ENCODE data around the gene PES1.
"Not testable (repeated sequence)": the region's sequence is repeated elsewhere in the genome, so short reads cannot be mapped to it uniquely, and the experiment has no call there.

PES1 gene

GRCh38 chr22:30546616-30547015 is 45.1 kb downstream of the PES1 start, which contains the start of gene SEC14L6:
Gene SEC14L6, minus strand, starts transcription at chr22:30546741. Its CDS starts 59 bp downstream, at chr22:30546682.
- Mint-ChIP-seq H3K4me1 (no peaks in the 10 kb centered on the region), H3K27me3 (ENCODE audit: low read depth) (peaks cover 13% of the 10 kb centered on the region), H3K36me3 (ENCODE audit: low read depth) (no peaks in the 10 kb centered on the region), H3K27ac (no peak within 1 kb of the TSS), H3K4me3 (peak within 1 kb of the TSS in 1 of 3 experiments; percentile 31), H3K9me3 (no peaks in the 10 kb centered on the region)
- no peak for TF ChIP-seq CTCF (IDR thresholded peaks at IDR 0.05; ENCODE audit: unreplicated experiment in 3 of 3)

- H3K27me3 Mint-ChIP-seq (ENCODE audit: low read depth), result peaks cover 13% of the 10 kb centered on the region
- no peaks in the 10 kb centered on the region for H3K4me1 Mint-ChIP-seq
- H3K36me3 Mint-ChIP-seq (ENCODE audit: low read depth), result no peaks in the 10 kb centered on the region
- H3K27ac Mint-ChIP-seq, result peak overlapping the region in 2 of 3 experiments; percentile 66 to 78
- no peaks in the 10 kb centered on the region for H3K9me3 Mint-ChIP-seq
- peak overlapping the region; percentile 71 to 82 (median 77) for H3K4me3 Mint-ChIP-seq
- TF ChIP-seq CTCF (IDR thresholded peaks at IDR 0.05; ENCODE audit: unreplicated experiment in 3 of 3), result no peak
These were observed 48.9 kb downstream of the PES1 start for GRCh38 chr22:30542811-30543188.

- no peak for TF ChIP-seq CTCF (IDR thresholded peaks at IDR 0.05; ENCODE audit: unreplicated experiment in 3 of 3)
These were observed 49.5 kb downstream of the PES1 start for GRCh38 chr22:30541961-30542810.

GRCh38 chr22:30541511-30541910 is 50.2 kb downstream of the PES1 start:
- Mint-ChIP-seq H3K4me3 (peak overlapping the region; percentile 77 to 82 (median 81)), H3K27me3 (ENCODE audit: low read depth) (peaks cover 13% of the 10 kb centered on the region), H3K27ac (peak overlapping the region in 1 of 3 experiments; percentile 83)
- not testable (repeated sequence) for H3K9me3 Mint-ChIP-seq; H3K4me1 Mint-ChIP-seq; H3K36me3 Mint-ChIP-seq (ENCODE audit: low read depth)

More at GRCh38 chr22:30541961-30542810, 49.5 kb downstream of the PES1 start:
- H3K4me1 Mint-ChIP-seq, result no peaks in the 10 kb centered on the region
- H3K4me3 Mint-ChIP-seq, result peak overlapping the region; percentile 77 to 82 (median 82)
- peak overlapping the region in 2 of 3 experiments; percentile 78 to 83 for H3K27ac Mint-ChIP-seq
- no peaks in the 10 kb centered on the region for H3K9me3 Mint-ChIP-seq
- H3K27me3 Mint-ChIP-seq (ENCODE audit: low read depth), result peaks cover 13% of the 10 kb centered on the region
- no peaks in the 10 kb centered on the region for H3K36me3 Mint-ChIP-seq (ENCODE audit: low read depth)

GRCh38 chr22:30539368-30539767 is 52.3 kb downstream of the PES1 start:
- Mint-ChIP-seq H3K4me1 (no peaks in the 10 kb centered on the region), H3K9me3 (no peaks in the 10 kb centered on the region), H3K36me3 (ENCODE audit: low read depth) (no peaks in the 10 kb centered on the region), H3K27me3 (ENCODE audit: low read depth) (peaks cover 13% of the 10 kb centered on the region), H3K27ac (no peak overlapping the region), H3K4me3 (no peak overlapping the region)
- no peak for TF ChIP-seq CTCF (IDR thresholded peaks at IDR 0.05; ENCODE audit: unreplicated experiment in 3 of 3)

GRCh38 chr22:30538280-30538679 is 53.4 kb downstream of the PES1 start:
- Mint-ChIP-seq H3K9me3 (no peaks in the 10 kb centered on the region), H3K4me1 (no peaks in the 10 kb centered on the region), H3K36me3 (ENCODE audit: low read depth) (no peaks in the 10 kb centered on the region), H3K27me3 (ENCODE audit: low read depth) (peaks cover 6% of the 10 kb centered on the region), H3K27ac (no peak overlapping the region), H3K4me3 (peak overlapping the region in 1 of 3 experiments; percentile 5)
- TF ChIP-seq CTCF (IDR thresholded peaks at IDR 0.05; ENCODE audit: unreplicated experiment in 3 of 3), result no peak

Measured in nephron (organoid).